WI38 (cell line): ENCODE data around the gene IL31RA.

Experiments used
- H3K4me3 ChIP-seq: 2 replicates; pipeline ENCODE4 v1.5.1; 2011; ENCODE audit warnings: low read depth, mild to moderate bottlenecking, control low read depth, low read length
- TF ChIP-seq, protein P1 (sequence below): IDR thresholded peaks from 2 replicates; pipeline ENCODE4 v1.5.1; 2012; ENCODE audit warnings: low read depth, mild to moderate bottlenecking, control low read depth, low read length

The IL31RA gene

DNA sequence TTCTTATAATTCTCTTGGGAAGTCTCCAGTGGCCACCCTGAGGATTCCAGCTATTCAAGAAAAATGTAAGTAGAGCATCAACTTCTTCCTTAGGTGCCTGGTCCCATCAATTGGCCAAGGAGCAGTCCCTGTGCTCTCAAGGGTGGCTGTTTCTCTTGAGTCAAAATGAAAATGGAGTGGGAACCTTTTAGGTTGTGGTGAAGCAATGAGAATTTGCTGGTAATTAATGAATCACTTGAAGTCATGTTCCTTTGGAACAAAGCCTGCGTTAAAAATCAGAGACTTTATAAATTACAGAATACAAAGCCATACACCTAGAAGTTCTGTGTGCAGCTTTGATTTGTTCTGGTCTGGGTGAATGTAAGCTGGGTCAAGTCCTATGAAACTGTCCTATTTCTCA is 48.9 kb downstream of the IL31RA start:
- TF ChIP-seq, protein P1, sequence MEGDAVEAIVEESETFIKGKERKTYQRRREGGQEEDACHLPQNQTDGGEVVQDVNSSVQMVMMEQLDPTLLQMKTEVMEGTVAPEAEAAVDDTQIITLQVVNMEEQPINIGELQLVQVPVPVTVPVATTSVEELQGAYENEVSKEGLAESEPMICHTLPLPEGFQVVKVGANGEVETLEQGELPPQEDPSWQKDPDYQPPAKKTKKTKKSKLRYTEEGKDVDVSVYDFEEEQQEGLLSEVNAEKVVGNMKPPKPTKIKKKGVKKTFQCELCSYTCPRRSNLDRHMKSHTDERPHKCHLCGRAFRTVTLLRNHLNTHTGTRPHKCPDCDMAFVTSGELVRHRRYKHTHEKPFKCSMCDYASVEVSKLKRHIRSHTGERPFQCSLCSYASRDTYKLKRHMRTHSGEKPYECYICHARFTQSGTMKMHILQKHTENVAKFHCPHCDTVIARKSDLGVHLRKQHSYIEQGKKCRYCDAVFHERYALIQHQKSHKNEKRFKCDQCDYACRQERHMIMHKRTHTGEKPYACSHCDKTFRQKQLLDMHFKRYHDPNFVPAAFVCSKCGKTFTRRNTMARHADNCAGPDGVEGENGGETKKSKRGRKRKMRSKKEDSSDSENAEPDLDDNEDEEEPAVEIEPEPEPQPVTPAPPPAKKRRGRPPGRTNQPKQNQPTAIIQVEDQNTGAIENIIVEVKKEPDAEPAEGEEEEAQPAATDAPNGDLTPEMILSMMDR = no peak

GRCh38 chr5:55900776-55901175 is 49.6 kb downstream of the IL31RA start:
- H3K4me3 ChIP-seq = no peak overlapping the region
- TF ChIP-seq, protein P1 = no peak

More for the DNA sequence above, 48.9 kb downstream of the IL31RA start:
- no peak overlapping the region for H3K4me3 ChIP-seq

- no peak overlapping the region for H3K4me3 ChIP-seq
- TF ChIP-seq, protein P1 = no peak
These were observed 51.5 kb downstream of the IL31RA start for GRCh38 chr5:55902696-55903095.

- TF ChIP-seq, protein P1 = no peak
- H3K4me3 ChIP-seq = no peak overlapping the region
These were observed 52.1 kb downstream of the IL31RA start for GRCh38 chr5:55903121-55903701.

DNA sequence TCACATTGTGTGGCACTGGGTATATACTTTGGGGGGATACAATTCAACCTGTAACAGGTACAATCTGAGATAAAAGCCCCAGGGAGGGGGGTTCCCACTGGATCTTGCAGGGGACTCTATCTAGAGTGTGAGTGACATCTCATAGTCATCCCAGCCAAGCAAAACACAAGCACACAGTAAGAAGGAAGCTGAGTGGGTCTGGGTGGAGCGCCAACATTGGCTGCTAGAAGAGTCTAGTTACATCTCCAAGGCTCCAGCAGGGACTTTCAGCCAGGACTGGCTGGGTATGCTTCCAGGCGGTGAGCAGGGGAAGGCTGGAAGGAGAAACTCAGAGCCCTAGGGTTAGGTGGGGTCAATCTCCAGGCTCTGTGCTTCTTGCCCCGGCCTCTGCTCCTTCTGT is 53.0 kb downstream of the IL31RA start:
- no peak overlapping the region for H3K4me3 ChIP-seq
- TF ChIP-seq, protein P1 = no peak

DNA sequence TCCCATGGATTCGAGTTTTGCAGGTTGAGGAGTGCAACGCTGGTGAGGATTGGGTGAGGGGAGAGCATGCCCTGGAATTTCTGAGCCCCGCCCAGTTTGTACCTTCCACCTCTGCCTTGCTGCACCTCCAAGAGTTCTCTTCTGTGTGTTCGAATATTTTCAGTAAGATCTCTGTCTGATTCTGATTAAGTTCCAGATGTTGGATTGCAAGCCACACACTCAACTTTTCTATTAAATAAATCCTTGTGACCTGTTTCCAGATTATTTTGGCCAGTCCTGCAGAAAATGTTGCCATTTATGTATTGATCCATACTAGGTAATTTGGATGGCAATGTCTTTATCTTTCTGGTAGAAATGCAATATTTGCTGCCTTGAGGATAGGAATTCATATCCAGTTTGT is 54.1 kb downstream of the IL31RA start:
- TF ChIP-seq, protein P1 = no peak
- no peak overlapping the region for H3K4me3 ChIP-seq

- H3K4me3 ChIP-seq = no peak overlapping the region
- TF ChIP-seq, protein P1 = no peak
These were observed 56.8 kb downstream of the IL31RA start for GRCh38 chr5:55907927-55908326.
